ENCODE data around the gene MARCOL.

MARCOL gene

GRCh38 chr5:148201151-148201550 is 37.2 kb upstream of the MARCOL start:
- Histone ChIP-seq H3K4me1 (ENCODE audit: control insufficient read depth, low read length) (no peaks in the 10 kb centered on the region), H3K4me2 (ENCODE audit: low read length) (peak overlapping the region; percentile 18)

GRCh38 chr5:148202531-148203203 is 35.7 kb upstream of the MARCOL start, which contains the start of gene SPINK6:
SPINK6 (plus strand) TSS chr5:148203042; CDS start chr5:148203097, 55 bp downstream.
- no peak within 1 kb of the TSS for H3K27ac ChIP-seq (ENCODE audit: low read depth, low read length)

More at GRCh38 chr5:148201151-148201550, 37.2 kb upstream of the MARCOL start:
- Histone ChIP-seq H3K9me2 (replicated peaks; ENCODE audit: control insufficient read depth, low read length) (no peaks in the 10 kb centered on the region), H3K9me3 (ENCODE audit: control insufficient read depth, insufficient read depth, low read length) (no peaks in the 10 kb centered on the region), H4K20me1 (ENCODE audit: control insufficient read depth, insufficient read depth, low read depth, low read length) (no peaks in the 10 kb centered on the region), H3K27me3 (ENCODE audit: control insufficient read depth, low read length) (peaks cover 5% of the 10 kb centered on the region; the same call in 1 of the 2 replicates), H3K4me3 (ENCODE audit: low read length) (no peak overlapping the region), H3F3A (ENCODE audit: control insufficient read depth, insufficient read depth) (no peaks in the 10 kb centered on the region), H3K27ac (ENCODE audit: low read depth, low read length) (no peak overlapping the region), H3K36me3 (ENCODE audit: control insufficient read depth, low read length) (no peaks in the 10 kb centered on the region), H3K79me2 (ENCODE audit: control insufficient read depth, low read length) (no peaks in the 10 kb centered on the region)
- TF ChIP-seq CTCF (IDR thresholded peaks at IDR 0.05; ENCODE audit: low read depth, low read length, poor library complexity, severe bottlenecking) = no peak
- TF ChIP-seq EZH2phosphoT487 (IDR thresholded peaks at IDR 0.05; ENCODE audit: borderline replicate concordance, low read length) = no peak

GRCh38 chr5:148205044-148205806 is 33.1 kb upstream of the MARCOL start:
- H4K20me1 ChIP-seq (ENCODE audit: control insufficient read depth, insufficient read depth, low read depth, low read length) = no peaks in the 10 kb centered on the region
- H3K36me3 ChIP-seq (ENCODE audit: control insufficient read depth, low read length) = no peaks in the 10 kb centered on the region
- H3K9me2 ChIP-seq (replicated peaks; ENCODE audit: control insufficient read depth, low read length) = no peaks in the 10 kb centered on the region
- no peaks in the 10 kb centered on the region for H3F3A ChIP-seq (ENCODE audit: control insufficient read depth, insufficient read depth)
- TF ChIP-seq CTCF (IDR thresholded peaks at IDR 0.05; ENCODE audit: low read depth, low read length, poor library complexity, severe bottlenecking) (no peak), EZH2phosphoT487 (IDR thresholded peaks at IDR 0.05; ENCODE audit: borderline replicate concordance, low read length) (no peak)
- H3K79me2 ChIP-seq (ENCODE audit: control insufficient read depth, low read length) = no peaks in the 10 kb centered on the region
- H3K27me3 ChIP-seq (ENCODE audit: control insufficient read depth, low read length) = no peaks in the 10 kb centered on the region
- no peaks in the 10 kb centered on the region for H3K9me3 ChIP-seq (ENCODE audit: control insufficient read depth, insufficient read depth, low read length)
- no peak overlapping the region for H3K4me2 ChIP-seq (ENCODE audit: low read length)
- no peak overlapping the region for H3K27ac ChIP-seq (ENCODE audit: low read depth, low read length)
- no peaks in the 10 kb centered on the region for H3K4me1 ChIP-seq (ENCODE audit: control insufficient read depth, low read length)
- no peak overlapping the region for H3K4me3 ChIP-seq (ENCODE audit: low read length)

More at GRCh38 chr5:148202531-148203203, 35.7 kb upstream of the MARCOL start, which contains the start of gene SPINK6:
- Histone ChIP-seq H3F3A (ENCODE audit: control insufficient read depth, insufficient read depth) (no peaks in the 10 kb centered on the region), H3K4me1 (ENCODE audit: control insufficient read depth, low read length) (no peaks in the 10 kb centered on the region), H3K27me3 (ENCODE audit: control insufficient read depth, low read length) (peaks cover 5% of the 10 kb centered on the region; the same call in 1 of the 2 replicates), H3K36me3 (ENCODE audit: control insufficient read depth, low read length) (no peaks in the 10 kb centered on the region), H4K20me1 (ENCODE audit: control insufficient read depth, insufficient read depth, low read depth, low read length) (no peaks in the 10 kb centered on the region), H3K4me2 (ENCODE audit: low read length) (no peak within 1 kb of the TSS), H3K79me2 (ENCODE audit: control insufficient read depth, low read length) (no peaks in the 10 kb centered on the region), H3K4me3 (ENCODE audit: low read length) (no peak within 1 kb of the TSS), H3K9me3 (ENCODE audit: control insufficient read depth, insufficient read depth, low read length) (no peaks in the 10 kb centered on the region), H3K9me2 (replicated peaks; ENCODE audit: control insufficient read depth, low read length) (no peaks in the 10 kb centered on the region)
- TF ChIP-seq EZH2phosphoT487 (IDR thresholded peaks at IDR 0.05; ENCODE audit: borderline replicate concordance, low read length) = no peak

GRCh38 chr5:148205865-148206264 is 32.5 kb upstream of the MARCOL start:
- H3K27ac ChIP-seq (ENCODE audit: low read depth, low read length) = no peak overlapping the region
- H3K4me2 ChIP-seq (ENCODE audit: low read length) = no peak overlapping the region
- H3K79me2 ChIP-seq (ENCODE audit: control insufficient read depth, low read length) = no peaks in the 10 kb centered on the region
- H3K4me1 ChIP-seq (ENCODE audit: control insufficient read depth, low read length) = no peaks in the 10 kb centered on the region
- no peaks in the 10 kb centered on the region for H3K9me2 ChIP-seq (replicated peaks; ENCODE audit: control insufficient read depth, low read length)
- no peak for TF ChIP-seq EZH2phosphoT487 (IDR thresholded peaks at IDR 0.05; ENCODE audit: borderline replicate concordance, low read length)
- TF ChIP-seq CTCF (IDR thresholded peaks at IDR 0.05; ENCODE audit: low read depth, low read length, poor library complexity, severe bottlenecking) = no peak
- no peaks in the 10 kb centered on the region for H4K20me1 ChIP-seq (ENCODE audit: control insufficient read depth, insufficient read depth, low read depth, low read length)
- no peaks in the 10 kb centered on the region for H3K36me3 ChIP-seq (ENCODE audit: control insufficient read depth, low read length)
- no peaks in the 10 kb centered on the region for H3K9me3 ChIP-seq (ENCODE audit: control insufficient read depth, insufficient read depth, low read length)
- no peaks in the 10 kb centered on the region for H3F3A ChIP-seq (ENCODE audit: control insufficient read depth, insufficient read depth)
- no peaks in the 10 kb centered on the region for H3K27me3 ChIP-seq (ENCODE audit: control insufficient read depth, low read length)
- no peak overlapping the region for H3K4me3 ChIP-seq (ENCODE audit: low read length)
